IMR-90 (cell line): ENCODE measurements around the gene ELP4. TPM values are rescaled to one million over a fixed set of nuclear protein-coding genes. Genes with fewer than 3 reads are reported as not detected.

Experiments
- ATAC-seq: fragments of 200-7000 bp; cut with Tn5 transposase; 2 replicates; pipeline ENCODE4 v1.9.1; 2020; ENCODE audit warnings: low read depth, mild to moderate bottlenecking, moderate library complexity
- BruUV-seq: library from RNA; stranded (reverse); fragments of 400-500 nt; replicated peaks from 2 replicates; lab custom pipeline; 2021; lab: Mats Ljungman, UMichigan
- CTCF ChIA-PET: fragments of 300-600 bp; formaldehyde crosslinking; extraction: SDS; loops from one replicate; lab custom pipeline; 2021; ENCODE audit warnings: antibody characterized with exemption; lab: Yijun Ruan, JAX
- POLR2A ChIA-PET: fragments of 300-600 bp; sonication (Branson Sonifier 250); formaldehyde crosslinking; loops from one replicate; lab custom pipeline; 2022; ENCODE audit warnings: antibody characterized with exemption; ENCODE audit not compliant: unreplicated experiment; lab: Charles Lee
- DNase-seq: peaks from one replicate; pipeline ENCODE4 v3.0.0; 2013
- H2AFZ ChIP-seq: replicated peaks from 2 replicates; pipeline ENCODE3; 2013; ENCODE audit warnings: low read length, mild to moderate bottlenecking; ENCODE audit not compliant: poor library complexity
- H2AK5ac ChIP-seq: 2 replicates; pipeline ENCODE4 v1.6.1; 2013; ENCODE audit warnings: low read depth, low read length, inconsistent platforms
- H2AK9ac ChIP-seq: replicated peaks from 2 replicates; pipeline ENCODE3; 2013; ENCODE audit warnings: mild to moderate bottlenecking, low read depth, low read length, moderate library complexity; ENCODE audit not compliant: poor library complexity
- H2BK120ac ChIP-seq: 2 replicates; pipeline ENCODE4 v1.6.1; 2013; ENCODE audit warnings: low read depth, low read length, inconsistent platforms
- H2BK15ac ChIP-seq: 3 replicates; pipeline ENCODE4 v1.6.1; 2013; ENCODE audit warnings: low read depth, low read length, inconsistent platforms
- H2BK20ac ChIP-seq: 2 replicates; pipeline ENCODE4 v1.6.1; 2013; ENCODE audit warnings: low read depth, mild to moderate bottlenecking, inconsistent platforms, low read length, moderate library complexity
- H2BK5ac ChIP-seq: 2 replicates; pipeline ENCODE4 v1.6.1; 2013; ENCODE audit warnings: mild to moderate bottlenecking, low read depth, low read length, inconsistent platforms; ENCODE audit not compliant: poor library complexity, severe bottlenecking
- H3K14ac ChIP-seq: replicated peaks from 2 replicates; pipeline ENCODE4 v1.6.1; 2013; ENCODE audit warnings: low read depth, low read length, inconsistent platforms
- H3K18ac ChIP-seq: 2 replicates; pipeline ENCODE4 v1.6.1; 2013; ENCODE audit warnings: low read depth, low read length, control low read depth
- H3K23ac ChIP-seq: 2 replicates; pipeline ENCODE4 v1.6.1; 2013; ENCODE audit warnings: low read depth, low read length, inconsistent platforms
- H3K27ac ChIP-seq: 2 replicates; pipeline ENCODE4 v1.5.1; 2013; ENCODE audit warnings: mild to moderate bottlenecking, control low read depth, low read length; ENCODE audit not compliant: insufficient read depth
- H3K27me3 ChIP-seq: 2 replicates; pipeline ENCODE4 v1.6.1; 2013; ENCODE audit warnings: low read length; ENCODE audit not compliant: control insufficient read depth, insufficient read depth
- H3K36me3 ChIP-seq: 2 replicates; pipeline ENCODE4 v1.6.1; 2013; ENCODE audit warnings: low read length, mixed read lengths; ENCODE audit not compliant: control insufficient read depth, insufficient read depth
- H3K4ac ChIP-seq: 2 replicates; pipeline ENCODE4 v1.6.1; 2013; ENCODE audit warnings: low read depth, low read length, inconsistent platforms
- H3K4me1 ChIP-seq: 2 replicates; pipeline ENCODE4 v1.6.1; 2013; ENCODE audit warnings: low read length, mixed read lengths; ENCODE audit not compliant: control insufficient read depth, insufficient read depth
- H3K4me2 ChIP-seq: 2 replicates; pipeline ENCODE4 v1.6.1; 2013; ENCODE audit warnings: low read depth, mild to moderate bottlenecking, control low read depth, low read length, moderate library complexity
- H3K4me3 ChIP-seq: 2 replicates; pipeline ENCODE4 v1.5.1; 2013; ENCODE audit warnings: low read depth, mild to moderate bottlenecking, control low read depth, low read length, moderate library complexity; ENCODE audit not compliant: insufficient read depth
- H3K56ac ChIP-seq: 2 replicates; pipeline ENCODE4 v1.6.1; 2013; ENCODE audit warnings: low read length, inconsistent platforms; ENCODE audit not compliant: insufficient read depth; ENCODE audit errors: extremely low read depth
- H3K79me1 ChIP-seq, 2 experiments: 2 replicates each; pipeline ENCODE4 v1.6.1; 2013; ENCODE audit warnings: low read length in 2 of 2, inconsistent platforms in 1 of 2, low read depth in 1 of 2
- H3K9ac ChIP-seq: 2 replicates; pipeline ENCODE4 v1.6.1; 2013; ENCODE audit warnings: low read depth, low read length, control low read depth
- H3K9me1 ChIP-seq: 2 replicates; pipeline ENCODE4 v1.6.1; 2013; ENCODE audit warnings: low read length, inconsistent platforms; ENCODE audit not compliant: insufficient read depth
- H3K9me3 ChIP-seq: 2 replicates; pipeline ENCODE4 v1.6.1; 2013; ENCODE audit warnings: low read length; ENCODE audit not compliant: control insufficient read depth, insufficient read depth
- H4K20me1 ChIP-seq: 2 replicates; pipeline ENCODE4 v1.6.1; 2013; ENCODE audit warnings: low read length, inconsistent platforms; ENCODE audit not compliant: insufficient read depth
- H4K5ac ChIP-seq: 2 replicates; pipeline ENCODE4 v1.6.1; 2013; ENCODE audit warnings: mild to moderate bottlenecking, low read depth, low read length, control low read depth
- H4K8ac ChIP-seq, 2 experiments: 2 replicates each; pipeline ENCODE4 v1.6.1; 2013; ENCODE audit warnings: low read depth in 2 of 2, low read length in 2 of 2, control low read depth in 1 of 2, inconsistent platforms in 1 of 2
- H4K91ac ChIP-seq: 2 replicates; pipeline ENCODE4 v1.6.1; 2013; ENCODE audit warnings: low read depth, low read length, inconsistent platforms; ENCODE audit not compliant: insufficient read depth
- BHLHE40 ChIP-seq: fragments of 150-350 bp; IDR thresholded peaks from 2 replicates; pipeline ENCODE4 v1.6.1; 2016; ENCODE audit warnings: mild to moderate bottlenecking, low read depth, low read length
- RAD21 ChIP-seq: IDR thresholded peaks from 2 replicates; pipeline ENCODE4 v1.6.1; 2012; ENCODE audit warnings: low read length, improper control_type of control experiment
- WGBS, 2 experiments: methylation state at CpG; one replicate each; pipeline versions ENCODE4 v1.1.5 to v1.1.7; 2013; ENCODE audit warnings: missing lambda C conversion rate in 2 of 2; ENCODE audit not compliant: insufficient read length in 1 of 2; ENCODE audit errors: extremely low coverage in 2 of 2; 5-methylcytosine and 5-hydroxymethylcytosine counted together
- dilution Hi-C: fragments of 300-500 bp; cut with HindIII; formaldehyde crosslinking; loops from one replicate; pipeline ENCODE4 v1.14.3; 2018; ENCODE audit warnings: low sequenced_read_pairs; ENCODE audit not compliant: unreplicated experiment
- in situ Hi-C: fragments of 300-500 bp; cut with MboI; formaldehyde crosslinking; loops from 3 replicates; pipeline ENCODE4 v1.14.3; 2019; ENCODE audit warnings: low sequenced_read_pairs, inconsistent platforms, mixed read lengths
- intact Hi-C: fragments of 100-400 bp; cut with micrococcal nuclease; formaldehyde crosslinking; loops from 2 replicates; pipeline ENCODE4 v1.10.0; 2022
- polyA plus RNA-seq, 3 experiments: library from polyadenylated mRNA; depleted of rRNA; stranded (reverse); fragments of >200 nt; gene quantifications; 2 replicates each; pipeline ENCODE4 v1.2.3, GENCODE V29; 2012; ENCODE audit warnings: low replicate concordance in 1 of 3
- total RNA-seq: library from RNA; depleted of rRNA; stranded (reverse); fragments of >200 nt; gene quantifications from 2 replicates; pipeline ENCODE4 v1.2.3, GENCODE V29; 2012

The ELP4 gene
- total and polyA plus RNA-seq, 2 of the 4 experiments (the other 2 are of a cell fraction): 8.4 to 20.4 TPM

- BruUV-seq: no TSS peak
- Histone ChIP-seq H3K14ac (no peak overlapping the region), H2BK20ac (no peak overlapping the region), H4K5ac (no peak overlapping the region), H2AFZ (no peak overlapping the region), H3K23ac (no peak overlapping the region), H3K36me3 (no peaks in the 10 kb centered on the region), H3K4me3 (no peak overlapping the region), H3K56ac (no peak overlapping the region), H3K4me2 (no peak overlapping the region), H3K9me3 (no peaks in the 10 kb centered on the region; the same call in 1 of the 2 replicates), H2BK5ac (no peak overlapping the region), H2BK15ac (no peak overlapping the region), H4K91ac (no peak overlapping the region), H3K9me1 (no peaks in the 10 kb centered on the region), H2AK5ac (no peak overlapping the region), H4K20me1 (no peaks in the 10 kb centered on the region), H3K4me1 (no peaks in the 10 kb centered on the region), H3K4ac (no peak overlapping the region), H2AK9ac (no peak overlapping the region), H2BK120ac (no peak overlapping the region), H3K79me1 (no peaks in the 10 kb centered on the region), H3K18ac (no peak overlapping the region), H3K27ac (no peak overlapping the region), H4K8ac (no peak overlapping the region), H3K9ac (no peak overlapping the region), H3K27me3 (peaks cover 36% of the 10 kb centered on the region)
- intact Hi-C loops: loop anchor here (10.0 kb wide), 1 partner anchor 298 kb away; no protein-coding TSS in a partner anchor
- dilution Hi-C loops: no loop called here
- in situ Hi-C loops: no loop called here
- ChIA-PET CTCF (no interaction called here), POLR2A (no interaction called here)
- WGBS, 2 experiments: no CpG with 5 or more reads among the region's 2 CpGs
- ATAC-seq (no peak), DNase-seq (no peak)
- TF ChIP-seq RAD21: no peak
- no peak for TF ChIP-seq BHLHE40
Measured at GRCh38 chr11:31792456-31792855, 282.9 kb downstream of the ELP4 start.
